OCI-LY1 (cell line): ENCODE results near the gene NUDT5.

Experiments
- EZH2 ChIP-seq: fragments of 200-600 bp; sonication (generic), shearing (Covaris generic); IDR thresholded peaks from 2 replicates; pipeline ENCODE4 v1.8.0; 2017; ENCODE audit warnings: borderline replicate concordance, mixed run types, mild to moderate bottlenecking, antibody characterized with exemption, low read length, moderate library complexity, mixed read lengths
- TF ChIP-seq, protein P1 (sequence below): fragments of 200-600 bp; sonication (generic), shearing (Covaris generic); IDR thresholded peaks from 2 replicates; pipeline ENCODE4 v1.5.1; 2017; ENCODE audit warnings: mild to moderate bottlenecking, antibody characterized with exemption, low read length, moderate library complexity, mixed read lengths

GRCh38 chr10:12214093-12214492, 18.4 kb upstream of the NUDT5 start:
- TF ChIP-seq, protein P1, sequence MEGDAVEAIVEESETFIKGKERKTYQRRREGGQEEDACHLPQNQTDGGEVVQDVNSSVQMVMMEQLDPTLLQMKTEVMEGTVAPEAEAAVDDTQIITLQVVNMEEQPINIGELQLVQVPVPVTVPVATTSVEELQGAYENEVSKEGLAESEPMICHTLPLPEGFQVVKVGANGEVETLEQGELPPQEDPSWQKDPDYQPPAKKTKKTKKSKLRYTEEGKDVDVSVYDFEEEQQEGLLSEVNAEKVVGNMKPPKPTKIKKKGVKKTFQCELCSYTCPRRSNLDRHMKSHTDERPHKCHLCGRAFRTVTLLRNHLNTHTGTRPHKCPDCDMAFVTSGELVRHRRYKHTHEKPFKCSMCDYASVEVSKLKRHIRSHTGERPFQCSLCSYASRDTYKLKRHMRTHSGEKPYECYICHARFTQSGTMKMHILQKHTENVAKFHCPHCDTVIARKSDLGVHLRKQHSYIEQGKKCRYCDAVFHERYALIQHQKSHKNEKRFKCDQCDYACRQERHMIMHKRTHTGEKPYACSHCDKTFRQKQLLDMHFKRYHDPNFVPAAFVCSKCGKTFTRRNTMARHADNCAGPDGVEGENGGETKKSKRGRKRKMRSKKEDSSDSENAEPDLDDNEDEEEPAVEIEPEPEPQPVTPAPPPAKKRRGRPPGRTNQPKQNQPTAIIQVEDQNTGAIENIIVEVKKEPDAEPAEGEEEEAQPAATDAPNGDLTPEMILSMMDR: no peak
- no peak for TF ChIP-seq EZH2
